ENCODE data around the gene GRK5.

Gene GRK5

GRCh38 chr10:119211176-119211575 lies 3.8 kb downstream of the GRK5 start:
- peak overlapping the region; percentile 70 for H3K4me2 ChIP-seq (ENCODE audit: insufficient read depth, low read length)

DNA sequence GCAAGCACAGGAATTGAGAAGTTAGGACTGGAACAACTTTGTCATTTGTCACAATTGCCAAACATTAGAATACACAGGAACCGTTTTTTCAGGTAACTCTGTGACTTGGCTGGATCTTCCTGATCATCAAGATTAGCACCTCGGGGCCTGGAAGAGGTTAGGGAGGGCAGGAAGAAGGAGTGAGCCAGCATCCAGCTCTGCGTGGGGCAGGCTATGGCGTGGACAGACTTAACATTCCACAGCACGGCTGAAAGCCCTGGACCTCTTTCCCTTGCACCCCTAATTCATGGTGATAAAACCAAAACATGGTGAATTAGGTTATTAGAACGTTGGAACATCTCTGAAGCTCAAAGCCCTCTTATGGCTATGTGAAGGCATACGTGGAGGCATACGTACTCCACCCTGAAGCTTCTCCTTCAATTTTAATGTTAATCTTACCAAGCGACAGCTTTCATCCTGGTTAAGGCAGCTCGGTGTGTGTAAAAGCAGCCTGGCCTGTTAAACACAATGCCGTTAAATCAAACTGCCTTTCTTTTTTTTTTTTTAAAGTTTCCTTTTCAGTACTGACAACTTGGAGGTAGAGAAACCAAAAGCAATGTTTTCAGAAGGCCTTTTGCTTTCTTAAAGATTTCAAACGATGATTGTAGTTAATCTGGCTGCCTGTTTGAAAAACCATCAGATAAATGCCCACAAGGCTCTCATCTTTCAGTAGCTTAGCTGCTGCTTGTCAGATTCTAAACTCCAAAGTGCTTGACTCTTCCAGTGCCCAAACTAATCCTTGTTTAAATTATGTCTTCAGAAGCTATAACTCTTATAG lies 4.5 kb downstream of the GRK5 start:
- Histone ChIP-seq H3K4me3 (ENCODE audit: low read depth in 1 of 2, low read length in 2 of 2) (peak overlapping the region in 1 of 2 experiments; percentile 49; a peak in 2 of 4 replicates), H3K9me3 (ENCODE audit: insufficient read depth, low read length, severe bottlenecking) (no peaks in the 10 kb centered on the region), H2AFZ (ENCODE audit: low read depth, low read length) (peak overlapping the region; percentile 52), H3K4me1 (ENCODE audit: insufficient read depth, low read length) (peaks cover 65% of the 10 kb centered on the region), H3K9ac (ENCODE audit: low read depth, low read length) (peak overlapping the region; percentile 80), H3K27ac (ENCODE audit: low read length) (peak overlapping the region; percentile 97), H3K4me2 (ENCODE audit: insufficient read depth, low read length) (peak overlapping the region; percentile 70), H4K20me1 (ENCODE audit: insufficient read depth, low read length) (no peaks in the 10 kb centered on the region), H3K27me3 (ENCODE audit: insufficient read depth, low read length, poor library complexity) (no peaks in the 10 kb centered on the region), H3K36me3 (ENCODE audit: insufficient read depth, low read length) (no peaks in the 10 kb centered on the region; the same call in 1 of the 2 replicates), H3K79me2 (ENCODE audit: insufficient read depth, low read length) (peaks cover 70% of the 10 kb centered on the region)
- DNase-seq (peak; percentile 57), ATAC-seq (ENCODE audit: insufficient read depth, low read depth) (peak; percentile 8)
- no peak for TF ChIP-seq EZH2 (IDR thresholded peaks at IDR 0.05; ENCODE audit: borderline replicate concordance, low read depth, low read length, severe bottlenecking)
- TF ChIP-seq, protein P1, sequence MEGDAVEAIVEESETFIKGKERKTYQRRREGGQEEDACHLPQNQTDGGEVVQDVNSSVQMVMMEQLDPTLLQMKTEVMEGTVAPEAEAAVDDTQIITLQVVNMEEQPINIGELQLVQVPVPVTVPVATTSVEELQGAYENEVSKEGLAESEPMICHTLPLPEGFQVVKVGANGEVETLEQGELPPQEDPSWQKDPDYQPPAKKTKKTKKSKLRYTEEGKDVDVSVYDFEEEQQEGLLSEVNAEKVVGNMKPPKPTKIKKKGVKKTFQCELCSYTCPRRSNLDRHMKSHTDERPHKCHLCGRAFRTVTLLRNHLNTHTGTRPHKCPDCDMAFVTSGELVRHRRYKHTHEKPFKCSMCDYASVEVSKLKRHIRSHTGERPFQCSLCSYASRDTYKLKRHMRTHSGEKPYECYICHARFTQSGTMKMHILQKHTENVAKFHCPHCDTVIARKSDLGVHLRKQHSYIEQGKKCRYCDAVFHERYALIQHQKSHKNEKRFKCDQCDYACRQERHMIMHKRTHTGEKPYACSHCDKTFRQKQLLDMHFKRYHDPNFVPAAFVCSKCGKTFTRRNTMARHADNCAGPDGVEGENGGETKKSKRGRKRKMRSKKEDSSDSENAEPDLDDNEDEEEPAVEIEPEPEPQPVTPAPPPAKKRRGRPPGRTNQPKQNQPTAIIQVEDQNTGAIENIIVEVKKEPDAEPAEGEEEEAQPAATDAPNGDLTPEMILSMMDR (IDR thresholded peaks at IDR 0.05; ENCODE audit: borderline replicate concordance, extremely low read depth, low read length, poor library complexity, severe bottlenecking): no peak

More at GRCh38 chr10:119211176-119211575, 3.8 kb downstream of the GRK5 start:
- no peak for DNase-seq
- Histone ChIP-seq H3K4me1 (ENCODE audit: insufficient read depth, low read length) (peaks cover 70% of the 10 kb centered on the region), H3K27me3 (ENCODE audit: insufficient read depth, low read length, poor library complexity) (no peaks in the 10 kb centered on the region), H3K9me3 (ENCODE audit: insufficient read depth, low read length, severe bottlenecking) (no peaks in the 10 kb centered on the region), H3K9ac (ENCODE audit: low read depth, low read length) (peak overlapping the region; percentile 80), H3K27ac (ENCODE audit: low read length) (peak overlapping the region; percentile 97), H3K4me3 (ENCODE audit: low read depth in 1 of 2, low read length in 2 of 2) (peak overlapping the region in 1 of 2 experiments; percentile 49; a peak in 2 of 4 replicates), H2AFZ (ENCODE audit: low read depth, low read length) (peak overlapping the region; percentile 52), H4K20me1 (ENCODE audit: insufficient read depth, low read length) (no peaks in the 10 kb centered on the region), H3K79me2 (ENCODE audit: insufficient read depth, low read length) (peaks cover 68% of the 10 kb centered on the region), H3K36me3 (ENCODE audit: insufficient read depth, low read length) (no peaks in the 10 kb centered on the region; the same call in 1 of the 2 replicates)
- no peak for TF ChIP-seq EZH2 (IDR thresholded peaks at IDR 0.05; ENCODE audit: borderline replicate concordance, low read depth, low read length, severe bottlenecking)
- TF ChIP-seq, protein P1 (IDR thresholded peaks at IDR 0.05; ENCODE audit: borderline replicate concordance, extremely low read depth, low read length, poor library complexity, severe bottlenecking): no peak
- ATAC-seq (ENCODE audit: insufficient read depth, low read depth): no peak

GRCh38 chr10:119215371-119215770 lies 8.0 kb downstream of the GRK5 start:
- Histone ChIP-seq H2AFZ (ENCODE audit: low read depth, low read length) (no peak overlapping the region), H3K4me2 (ENCODE audit: insufficient read depth, low read length) (no peak overlapping the region), H3K27ac (ENCODE audit: low read length) (no peak overlapping the region), H3K4me3 (ENCODE audit: low read depth in 1 of 2, low read length in 2 of 2) (no peak overlapping the region), H3K27me3 (ENCODE audit: insufficient read depth, low read length, poor library complexity) (no peaks in the 10 kb centered on the region), H3K79me2 (ENCODE audit: insufficient read depth, low read length) (peaks cover 60% of the 10 kb centered on the region), H3K9ac (ENCODE audit: low read depth, low read length) (no peak overlapping the region), H3K36me3 (ENCODE audit: insufficient read depth, low read length) (no peaks in the 10 kb centered on the region), H3K9me3 (ENCODE audit: insufficient read depth, low read length, severe bottlenecking) (no peaks in the 10 kb centered on the region), H4K20me1 (ENCODE audit: insufficient read depth, low read length) (no peaks in the 10 kb centered on the region), H3K4me1 (ENCODE audit: insufficient read depth, low read length) (peaks cover 41% of the 10 kb centered on the region)
- DNase-seq (no peak), ATAC-seq (ENCODE audit: insufficient read depth, low read depth) (no peak)
- no peak for TF ChIP-seq EZH2 (IDR thresholded peaks at IDR 0.05; ENCODE audit: borderline replicate concordance, low read depth, low read length, severe bottlenecking)
- TF ChIP-seq, protein P1 (IDR thresholded peaks at IDR 0.05; ENCODE audit: borderline replicate concordance, extremely low read depth, low read length, poor library complexity, severe bottlenecking): no peak
